Central memory CD4-positive, alpha-beta T cell (primary cell): ENCODE results near the gene C1orf226.

ENCODE experiments used
- DNase-seq: peaks from one replicate; pipeline ENCODE4 v3.0.0; 2022

C1orf226 gene

DNA sequence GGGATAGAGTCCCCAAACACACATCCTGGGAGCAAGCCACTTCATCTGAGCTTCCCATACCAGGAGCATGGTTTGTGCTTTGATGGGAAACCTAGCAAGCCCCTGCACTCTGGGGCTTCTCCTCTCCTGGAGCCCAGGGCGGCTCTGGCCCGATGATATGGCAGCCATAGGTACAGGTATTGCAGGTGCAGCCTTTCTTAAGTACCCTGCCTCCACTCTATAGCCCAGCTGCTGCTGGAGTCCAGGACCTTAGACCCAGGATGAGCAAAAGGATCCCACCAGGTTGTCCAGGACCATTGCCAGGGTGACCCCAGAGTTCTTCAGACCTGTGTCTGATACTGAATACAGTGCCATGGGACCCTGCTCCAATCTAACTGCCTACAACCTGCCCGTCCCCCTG, 4.2 kb downstream of the C1orf226 start:
- DNase-seq: no peak

DNA sequence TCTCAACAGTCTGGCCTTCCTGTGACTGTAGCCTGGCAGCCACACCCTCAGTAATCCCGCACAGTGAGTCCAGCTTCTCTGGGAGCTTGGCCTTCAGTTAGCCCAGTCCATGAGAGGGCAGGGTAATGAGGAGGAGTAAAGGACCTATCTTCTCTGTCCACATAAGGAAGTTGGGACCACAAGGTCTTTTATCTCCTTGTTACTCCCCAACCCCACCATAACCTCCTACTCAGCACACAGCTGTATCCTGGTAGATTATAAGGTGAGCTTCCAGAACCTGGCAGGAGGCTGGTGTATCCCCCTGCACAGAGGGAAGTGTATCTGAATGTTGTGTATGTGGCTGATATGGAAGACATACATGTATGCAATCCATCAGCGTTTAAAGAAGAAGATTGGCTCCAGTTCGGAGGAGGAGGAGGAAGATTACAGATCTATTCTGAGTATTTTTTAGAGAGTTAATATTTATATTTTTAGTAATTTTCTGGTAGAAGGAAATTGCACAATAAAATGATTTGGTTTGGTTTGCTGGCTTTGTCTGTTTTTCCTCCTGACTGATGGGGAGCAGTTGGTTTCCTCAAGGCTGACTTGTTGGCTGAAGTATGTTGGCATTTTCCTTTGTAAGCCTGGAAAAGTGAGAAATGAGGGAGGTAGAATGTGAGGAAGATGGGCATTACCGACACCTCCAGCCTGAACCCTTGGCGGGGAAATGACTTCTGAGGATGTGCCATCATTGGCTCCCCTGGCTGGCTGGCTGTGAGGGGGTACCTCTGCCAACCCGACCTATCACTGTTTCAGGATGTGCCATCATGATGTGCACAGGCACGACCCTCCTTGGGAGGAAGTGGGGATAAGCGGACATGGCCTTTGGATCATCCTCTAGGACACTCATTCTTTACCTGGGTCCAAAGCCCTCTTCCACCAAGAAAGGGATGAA, 5.0 kb downstream of the C1orf226 start:
- DNase-seq: no peak

DNA sequence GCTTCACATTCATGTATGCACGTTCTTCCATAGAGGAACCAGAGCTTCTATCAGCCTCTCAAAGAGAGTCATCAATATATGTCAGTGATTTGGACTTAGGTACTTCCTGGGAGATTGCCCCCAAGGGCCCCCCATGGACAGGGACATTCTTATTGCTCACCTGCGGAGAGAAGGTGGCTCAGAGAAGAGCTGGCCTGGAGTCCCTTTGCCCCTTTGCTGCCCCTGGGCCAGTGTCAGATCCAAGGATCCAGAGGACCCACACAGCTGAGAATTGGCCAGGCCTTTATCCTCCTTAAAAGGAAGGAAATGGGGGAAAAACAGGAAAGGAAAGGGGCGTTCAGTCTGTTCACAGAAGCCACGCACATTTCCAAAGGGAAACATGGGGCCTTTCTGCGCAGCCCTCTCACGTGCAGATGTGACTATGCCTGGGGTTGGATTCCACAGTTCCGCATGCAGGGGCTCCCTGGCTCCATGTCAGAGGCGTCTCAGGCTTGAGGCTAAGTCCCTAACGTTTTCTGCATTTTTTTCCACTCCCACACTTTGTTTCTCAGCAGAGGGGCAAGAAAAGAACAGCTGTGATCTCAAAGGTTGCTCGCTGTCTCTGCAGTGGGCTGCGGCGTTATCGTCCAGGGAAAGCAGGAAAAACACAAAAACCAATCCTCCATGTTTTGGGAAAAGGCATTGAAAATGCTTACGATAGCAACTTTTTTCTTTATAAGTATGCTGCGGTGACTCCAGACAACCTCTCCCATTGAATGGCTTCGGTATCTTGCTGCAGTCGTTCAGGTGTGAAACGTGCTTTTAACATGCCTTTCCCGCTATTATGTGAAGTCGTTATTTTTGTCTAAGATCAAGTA, 5.9 kb downstream of the C1orf226 start:
- no peak for DNase-seq

DNA sequence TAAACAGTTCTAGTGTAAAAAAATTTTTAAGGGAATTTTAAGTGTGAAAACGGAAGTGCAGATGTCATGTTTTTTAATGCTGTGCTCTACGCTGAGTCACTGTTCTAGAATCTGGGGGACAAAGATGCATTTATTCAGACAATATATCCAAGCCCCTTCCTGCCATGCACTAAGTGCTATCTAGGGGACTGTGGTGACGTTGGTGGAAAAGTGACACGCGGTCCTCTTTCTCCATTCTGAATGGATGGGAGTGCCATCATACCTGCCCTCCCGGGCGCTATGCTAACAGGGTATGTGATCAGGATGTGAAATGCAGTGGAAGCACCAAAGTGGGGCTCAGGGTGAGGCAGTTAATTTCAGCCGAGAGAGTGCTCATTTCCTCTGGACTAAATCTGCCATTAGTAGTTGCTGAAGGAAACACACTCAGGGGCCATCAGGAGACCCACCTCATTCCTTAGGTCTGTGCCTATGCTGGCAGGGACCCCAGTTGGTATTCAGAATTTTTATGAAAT, 6.6 kb downstream of the C1orf226 start:
- no peak for DNase-seq

DNA sequence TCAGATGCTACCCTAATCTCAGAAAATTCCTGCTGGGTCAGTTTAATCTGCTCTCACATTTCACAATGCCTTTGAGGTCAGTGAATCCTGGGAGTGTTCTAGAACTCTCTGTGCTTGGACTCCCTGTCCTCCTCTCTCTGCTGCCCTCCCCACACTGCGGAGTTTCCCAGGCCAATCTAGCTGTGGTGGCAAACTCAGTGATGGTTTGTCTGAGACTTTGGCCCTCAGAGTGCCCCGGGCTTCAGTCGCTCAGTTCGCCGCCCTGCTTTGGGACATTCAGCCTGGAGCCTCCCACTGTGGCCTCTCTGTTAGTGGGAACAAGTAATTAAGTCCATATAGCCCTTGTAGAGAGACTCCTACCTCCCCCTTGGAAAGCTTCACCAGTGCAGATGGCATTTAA, 7.1 kb downstream of the C1orf226 start:
- no peak for DNase-seq

DNA sequence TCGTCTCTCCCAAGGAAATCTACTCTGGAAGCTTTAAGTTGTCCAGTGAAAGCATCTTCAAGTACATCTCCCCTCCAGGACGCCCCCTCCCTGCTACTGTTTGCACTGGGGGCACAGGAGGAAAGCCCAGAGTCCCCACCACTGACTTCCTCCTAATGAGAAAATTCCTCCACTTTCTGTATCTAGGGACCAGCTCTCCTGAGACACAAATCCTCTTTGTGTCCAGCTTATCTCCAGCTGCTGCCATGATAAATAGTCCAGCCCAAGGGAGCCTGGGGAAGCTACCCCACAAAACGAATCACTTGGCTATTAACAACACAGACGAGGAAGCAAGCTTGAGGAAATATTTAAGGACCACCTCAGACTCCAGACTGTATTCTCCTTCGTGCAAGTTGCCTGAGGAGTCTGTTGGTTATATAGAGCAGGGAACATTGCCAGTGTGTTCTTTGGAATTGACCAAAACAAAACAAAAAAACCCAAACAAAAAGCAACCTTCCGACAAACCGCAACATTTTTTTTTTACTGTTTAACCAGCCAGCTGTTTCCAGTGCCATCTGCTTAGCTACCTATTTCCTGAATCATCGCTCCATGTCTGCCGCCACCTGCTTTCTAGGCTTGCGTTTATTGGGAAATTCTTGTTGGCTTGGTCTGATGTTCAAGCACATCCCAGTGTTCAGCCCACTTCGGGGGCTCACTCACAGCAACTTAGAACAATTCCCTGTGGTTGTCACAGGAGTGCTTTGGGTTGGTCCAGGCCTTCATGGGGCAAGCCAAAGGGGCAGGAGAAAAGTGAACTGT, 7.7 kb downstream of the C1orf226 start:
- no peak for DNase-seq

DNA sequence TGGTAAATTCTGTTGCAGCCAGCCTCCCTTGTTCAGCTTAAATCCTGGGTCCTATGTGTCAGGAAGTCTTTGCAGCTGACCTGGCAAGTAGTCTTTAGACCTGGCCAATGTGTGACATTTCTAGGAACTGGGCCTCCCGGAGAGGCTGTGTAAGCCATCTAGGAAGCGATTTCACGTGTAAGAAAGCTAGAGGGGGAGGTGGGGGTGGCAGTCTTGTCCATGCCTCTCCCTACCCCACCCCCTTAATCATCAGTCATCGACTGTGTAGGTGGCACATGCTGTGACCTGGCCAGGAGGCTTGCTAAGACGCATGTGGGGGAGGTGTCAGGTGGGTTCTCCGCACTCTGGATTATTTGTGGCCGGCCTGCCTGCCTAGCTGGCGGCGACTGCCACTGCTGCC, 8.4 kb downstream of the C1orf226 start:
- no peak for DNase-seq

DNA sequence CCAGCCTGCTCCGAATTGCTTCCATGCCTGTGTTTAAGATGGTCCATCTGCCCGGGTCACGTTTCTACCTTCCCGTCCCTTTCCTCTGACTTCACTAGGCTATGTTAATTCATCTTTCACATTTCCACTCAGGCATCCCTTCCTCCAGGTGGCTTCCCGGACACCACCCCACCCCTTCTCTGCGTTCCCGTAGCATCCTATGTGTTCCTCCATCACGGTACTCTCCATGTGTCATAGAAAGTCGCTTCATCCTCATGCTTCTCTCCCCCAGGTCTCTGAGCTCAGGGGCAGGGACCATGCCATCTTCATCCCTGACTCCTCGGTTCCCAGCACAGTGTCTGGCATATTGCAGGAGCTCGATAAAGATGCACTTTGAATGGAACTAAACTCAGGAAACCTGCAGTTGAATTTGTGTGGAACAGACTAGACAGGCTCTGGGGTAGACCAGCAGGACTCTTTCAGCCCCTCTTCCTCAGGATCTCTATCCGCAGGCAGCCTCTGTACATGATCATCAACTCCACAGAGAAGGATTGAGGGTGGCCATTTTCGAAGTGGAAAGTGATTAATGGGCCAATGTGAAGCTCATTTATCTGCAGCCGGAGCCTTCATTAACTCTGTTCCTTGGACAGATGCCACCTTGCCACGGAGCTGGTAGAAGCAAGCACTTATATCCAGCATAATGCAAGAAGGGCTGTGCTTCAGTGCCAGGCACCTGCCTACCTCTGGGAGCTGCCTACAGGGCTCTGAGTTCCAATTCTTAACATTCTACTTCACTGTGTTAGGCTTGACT, 9.1 kb downstream of the C1orf226 start:
- DNase-seq: no peak

DNA sequence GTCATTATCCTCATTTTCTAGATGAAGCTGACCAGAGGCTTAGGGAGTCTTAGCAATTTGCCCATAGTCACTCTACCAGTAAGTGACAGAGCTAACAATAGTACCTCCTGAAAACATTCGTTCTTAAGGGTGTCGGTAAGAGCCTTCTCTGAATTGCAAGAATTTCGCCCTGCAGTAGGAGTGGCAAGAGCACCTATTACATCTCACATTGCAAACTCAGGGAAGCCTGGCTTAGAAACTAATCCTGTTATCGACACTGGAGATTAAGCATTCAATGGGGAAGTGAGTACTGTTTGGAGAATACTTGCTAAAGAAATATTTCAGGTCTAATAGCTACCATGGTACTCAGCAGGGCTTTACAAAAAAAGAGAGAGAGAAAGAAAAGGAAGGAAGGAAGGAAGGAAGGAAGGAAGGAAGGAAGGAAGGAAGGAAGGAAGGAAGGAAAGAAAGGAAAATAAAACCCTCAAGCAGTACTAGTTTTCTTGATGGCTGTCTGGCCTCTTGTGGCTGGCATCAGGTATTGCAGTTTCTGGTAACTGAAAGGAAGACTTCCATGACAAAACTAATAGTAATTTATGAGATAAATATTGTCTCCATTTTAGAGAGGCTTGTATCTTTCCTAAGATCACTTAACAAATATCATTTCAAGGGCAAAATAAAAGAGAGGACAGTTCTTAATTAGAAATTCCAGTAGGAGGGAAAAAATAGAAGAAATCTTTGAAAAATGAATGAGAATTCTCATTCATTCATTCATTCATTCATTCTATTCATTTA, 10.4 kb downstream of the C1orf226 start:
- no peak for DNase-seq

DNA sequence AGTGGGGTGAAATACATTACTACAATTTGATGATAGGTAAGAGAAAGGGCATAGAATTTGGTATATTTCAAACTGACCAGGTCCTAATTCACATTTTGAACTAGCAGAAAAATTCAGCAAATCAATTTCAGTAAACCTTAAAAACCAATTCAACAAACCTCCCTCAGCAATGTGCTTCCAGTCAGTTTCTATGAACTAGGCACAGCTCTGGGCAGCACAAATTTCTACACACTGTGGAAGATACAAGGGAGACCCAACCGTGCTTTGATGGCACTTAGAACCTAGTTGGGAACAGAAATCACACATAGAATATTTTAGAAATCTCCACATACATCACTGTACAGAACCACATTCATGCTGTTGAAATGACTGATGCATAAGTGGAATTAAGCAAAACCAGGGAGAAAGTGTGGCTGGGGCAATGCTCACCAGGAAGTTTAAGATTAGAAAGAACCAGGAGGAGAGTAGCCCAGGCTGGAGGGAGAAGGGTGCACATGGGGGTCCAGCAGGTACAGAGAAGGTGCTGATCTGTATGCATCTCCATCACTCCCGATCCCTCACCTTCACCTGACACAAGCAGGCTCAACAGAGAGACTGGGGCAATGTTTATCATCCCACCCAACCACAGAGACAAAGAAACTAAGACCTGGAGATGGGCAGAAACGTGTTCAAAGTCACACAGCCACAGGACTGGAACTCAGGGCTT, 14.8 kb downstream of the C1orf226 start:
- no peak for DNase-seq

DNA sequence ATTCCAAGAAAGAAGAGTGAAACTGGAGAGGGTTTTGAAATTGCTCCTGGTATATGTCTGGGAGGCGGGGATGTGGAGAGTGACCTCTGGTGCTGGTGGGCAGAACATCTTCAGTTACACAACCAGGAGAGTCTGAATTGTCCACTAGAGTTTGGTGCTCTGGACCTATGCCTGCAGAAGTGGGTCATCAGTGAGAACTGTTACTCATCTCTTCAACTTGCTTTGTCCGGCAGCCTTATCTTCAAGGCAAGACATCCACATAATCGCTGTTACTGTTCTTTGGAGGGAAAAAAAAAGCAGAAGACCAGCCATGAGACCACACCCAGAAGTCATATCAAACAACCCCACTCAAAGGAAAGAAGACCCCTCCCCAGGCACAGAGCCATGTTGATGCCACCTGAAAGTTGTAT, 15.5 kb downstream of the C1orf226 start:
- no peak for DNase-seq

DNA sequence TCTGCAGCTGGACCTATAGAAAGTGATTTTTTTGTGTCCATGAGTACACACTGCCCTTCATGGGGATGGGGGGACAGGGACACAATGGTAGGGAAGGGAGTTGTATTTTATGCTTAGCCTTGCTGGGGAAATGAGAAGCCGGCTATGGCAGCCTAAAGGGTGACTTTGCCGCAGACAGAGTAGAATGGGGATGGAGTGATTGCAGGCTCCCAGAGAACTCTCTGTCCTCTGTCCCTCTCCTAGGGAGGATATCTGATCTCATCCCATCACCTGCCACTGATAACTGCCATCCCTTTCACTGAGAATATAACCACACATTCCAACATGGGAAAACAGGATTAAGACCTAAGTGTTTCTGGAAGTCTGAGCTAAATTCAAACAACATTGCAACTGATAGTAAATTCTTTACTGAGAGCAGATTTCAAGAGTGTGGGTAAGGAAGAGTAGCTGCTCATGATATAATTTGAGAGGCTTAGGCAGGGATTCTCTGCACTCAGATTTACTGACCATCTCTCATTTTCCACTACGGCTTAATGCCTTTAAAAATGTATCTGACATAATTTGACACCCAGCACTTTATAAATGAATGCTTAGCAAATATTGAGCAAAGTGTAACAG, 16.5 kb downstream of the C1orf226 start:
- DNase-seq: no peak

DNA sequence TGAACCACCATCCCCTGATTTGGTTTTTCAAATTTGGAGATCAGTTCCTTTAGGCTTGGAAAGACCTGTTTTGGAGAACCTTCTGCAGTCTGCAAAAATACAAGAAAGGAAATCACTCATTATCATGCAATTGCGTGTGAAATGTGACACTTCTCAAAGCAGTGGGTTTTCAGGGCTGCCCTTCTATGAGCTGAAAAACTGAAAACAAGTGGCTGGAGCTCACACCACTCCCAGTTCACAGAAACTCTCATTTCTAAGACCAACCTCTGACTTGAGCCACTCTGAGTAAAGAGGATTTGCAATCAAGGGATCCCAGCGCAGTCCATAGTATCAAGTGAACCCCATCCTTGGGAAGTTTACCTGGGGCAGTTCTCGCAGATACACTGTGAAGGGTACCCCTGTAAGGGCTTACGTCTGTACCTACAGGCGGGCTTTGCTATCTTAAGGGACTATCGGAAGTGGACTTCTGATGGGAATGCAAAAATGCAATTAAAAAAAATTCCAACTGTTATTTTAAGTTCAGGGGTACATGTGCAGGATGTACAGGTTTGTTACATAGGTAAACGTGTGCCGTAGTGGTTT, 17.6 kb downstream of the C1orf226 start:
- no peak for DNase-seq

DNA sequence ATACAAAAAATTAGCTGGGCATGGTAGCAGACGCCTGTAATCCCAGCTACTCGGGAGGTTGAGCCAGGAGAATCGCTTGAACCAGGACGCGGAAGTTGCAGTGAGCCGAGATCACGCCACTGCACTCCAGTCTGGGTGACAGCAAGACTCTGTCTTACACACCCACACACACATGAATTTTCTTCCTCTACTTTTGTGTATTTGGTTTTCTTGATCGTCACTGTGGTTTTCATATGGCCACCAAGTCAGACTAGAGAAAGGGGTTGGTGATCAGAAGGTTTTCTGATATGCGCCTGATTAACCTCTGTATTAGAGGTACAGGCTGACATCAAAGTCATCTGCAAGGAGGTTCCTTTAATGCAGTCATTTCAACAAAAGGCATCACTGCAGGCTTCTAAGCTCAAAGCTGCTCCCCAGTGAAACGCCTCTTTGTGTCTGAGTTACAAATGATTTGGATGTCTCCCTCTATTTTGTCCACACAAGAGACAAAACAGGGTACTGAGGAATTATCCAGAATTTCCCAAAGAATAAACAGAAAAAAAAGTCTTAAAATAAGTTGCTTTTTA, 19.3 kb downstream of the C1orf226 start:
- DNase-seq: no peak

DNA sequence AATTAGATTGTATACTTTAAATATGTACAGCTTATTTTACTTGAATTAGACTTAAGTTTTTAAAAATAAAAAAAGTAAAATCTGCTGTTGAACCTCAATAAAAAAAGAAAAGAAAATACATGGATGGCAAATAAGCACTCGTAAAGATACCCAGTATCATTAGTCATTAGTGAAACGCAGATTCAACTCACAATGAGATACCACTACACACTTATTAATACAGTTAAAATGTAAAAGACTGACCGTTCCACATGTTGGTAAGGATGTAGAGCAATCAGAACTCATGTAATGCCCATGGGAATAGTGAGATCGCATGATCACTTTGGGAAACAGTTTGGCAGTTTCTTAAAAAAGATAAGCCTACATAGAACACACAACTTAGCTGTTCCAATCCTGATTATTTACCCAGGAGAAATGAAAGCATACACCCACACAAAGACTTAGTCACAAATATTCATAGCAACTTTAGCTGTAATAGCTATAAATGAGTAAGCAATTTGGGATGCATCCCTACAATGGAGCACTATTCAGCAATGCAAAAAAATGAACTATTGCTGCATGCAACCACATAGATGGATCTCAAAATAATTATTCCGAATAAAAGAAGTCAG, 23.1 kb downstream of the C1orf226 start:
- DNase-seq: no peak

DNA sequence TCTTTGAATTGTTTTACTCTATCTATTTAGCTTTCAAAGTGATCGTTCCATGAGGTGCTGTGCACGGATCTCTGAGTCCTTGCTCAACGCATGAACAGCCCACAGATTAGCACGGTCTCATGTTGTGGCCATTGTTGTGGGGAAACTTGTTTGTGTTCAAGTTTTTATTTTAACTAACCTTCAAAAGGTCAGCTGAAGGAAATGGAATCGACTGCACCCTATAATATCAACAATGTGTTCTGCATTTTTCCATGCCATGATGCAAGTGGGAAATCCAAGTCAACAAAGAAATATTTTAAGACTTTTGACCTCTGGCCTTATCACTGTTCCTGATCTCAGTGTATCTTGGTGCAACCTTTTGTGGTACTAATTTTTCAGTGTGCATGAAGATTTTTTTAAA, 24.3 kb downstream of the C1orf226 start:
- DNase-seq: no peak

DNA sequence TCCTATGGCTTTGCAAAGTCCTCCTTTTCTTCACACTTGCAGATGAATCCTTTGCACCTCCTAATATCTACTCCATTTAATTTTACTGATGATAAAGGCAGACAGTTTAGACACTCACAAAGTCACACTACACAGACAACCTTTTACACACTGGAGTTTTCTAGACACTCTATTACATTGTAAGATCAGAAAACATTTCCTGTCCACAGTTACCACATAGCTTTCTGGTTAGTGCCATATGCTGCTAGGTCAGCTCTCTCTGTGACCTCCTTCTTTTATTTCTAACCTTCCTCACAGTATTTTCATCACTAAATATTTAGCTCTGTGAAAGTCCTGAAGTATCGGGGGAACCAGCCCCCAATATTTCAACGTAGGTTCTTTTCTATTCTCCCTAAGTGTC, 25.3 kb downstream of the C1orf226 start:
- DNase-seq: no peak

DNA sequence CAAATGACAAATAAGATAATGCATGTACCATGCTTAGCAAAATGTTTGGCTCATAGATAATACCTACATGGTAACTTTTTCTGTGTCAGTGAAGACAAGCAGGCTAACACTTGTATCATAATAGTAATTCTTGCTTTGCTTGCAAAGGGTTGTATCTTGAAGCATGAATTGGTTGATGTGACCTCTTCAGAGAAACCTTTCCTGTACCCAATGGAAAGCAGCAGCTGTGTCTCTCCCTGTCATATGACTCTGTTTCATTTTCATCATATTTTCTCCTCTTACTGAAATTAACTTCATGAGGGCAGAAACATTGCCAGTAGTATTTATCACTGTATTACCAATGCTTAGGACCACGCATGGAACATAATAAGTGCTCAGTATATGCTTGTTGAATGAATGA, 26.0 kb downstream of the C1orf226 start:
- no peak for DNase-seq

DNA sequence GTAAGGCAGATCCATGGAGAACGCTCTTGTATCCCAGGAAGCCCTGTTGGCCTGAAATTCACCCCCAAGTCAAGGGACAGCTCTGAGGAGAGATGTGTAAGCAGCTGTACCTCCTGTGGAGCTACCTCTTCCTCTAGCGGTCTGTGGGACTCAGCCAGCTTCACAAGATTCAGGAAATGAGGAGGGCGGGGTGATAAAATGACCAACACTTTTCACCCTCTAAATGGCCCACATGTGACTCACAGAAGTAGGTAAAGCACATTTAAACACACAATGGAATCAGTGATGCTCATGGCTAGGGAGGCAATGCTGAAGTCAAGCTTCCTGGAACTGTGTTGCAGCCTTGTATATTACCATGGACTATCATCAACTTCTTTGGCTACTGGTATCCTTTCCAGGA, 30.5 kb downstream of the C1orf226 start, which contains the start of gene SH2D1B:
Gene SH2D1B (minus strand): TSS at position 135 of the 400 bp plus-strand sequence. CDS start 120 bp downstream, at position 15.
- no peak for DNase-seq
